ENCODE measurements around the gene ITPR1.

Gene ITPR1

DNA sequence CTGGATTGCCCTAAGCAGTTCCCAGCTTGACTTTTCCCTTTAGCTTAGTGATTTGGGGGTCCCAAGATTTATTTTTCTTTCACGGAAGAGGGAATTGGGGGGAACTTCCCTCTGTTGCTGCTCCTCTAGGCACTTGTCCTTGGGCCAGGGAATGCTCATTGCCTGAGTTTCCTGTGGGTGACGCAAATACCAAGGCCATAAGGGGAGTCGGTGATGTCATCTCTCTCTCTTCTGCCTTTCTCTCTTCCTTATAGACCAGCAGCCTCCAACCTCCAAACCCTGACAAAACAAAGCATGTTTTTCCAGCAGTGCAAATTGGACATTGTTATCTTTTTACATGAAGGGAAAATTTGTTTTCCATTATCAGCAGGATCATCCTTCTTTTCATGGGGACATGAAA is 120.2 kb downstream of the ITPR1 start:
- TF ChIP-seq GABPA (IDR thresholded peaks at IDR 0.05; ENCODE audit: low read depth) = no peak
- TF ChIP-seq, protein P1, sequence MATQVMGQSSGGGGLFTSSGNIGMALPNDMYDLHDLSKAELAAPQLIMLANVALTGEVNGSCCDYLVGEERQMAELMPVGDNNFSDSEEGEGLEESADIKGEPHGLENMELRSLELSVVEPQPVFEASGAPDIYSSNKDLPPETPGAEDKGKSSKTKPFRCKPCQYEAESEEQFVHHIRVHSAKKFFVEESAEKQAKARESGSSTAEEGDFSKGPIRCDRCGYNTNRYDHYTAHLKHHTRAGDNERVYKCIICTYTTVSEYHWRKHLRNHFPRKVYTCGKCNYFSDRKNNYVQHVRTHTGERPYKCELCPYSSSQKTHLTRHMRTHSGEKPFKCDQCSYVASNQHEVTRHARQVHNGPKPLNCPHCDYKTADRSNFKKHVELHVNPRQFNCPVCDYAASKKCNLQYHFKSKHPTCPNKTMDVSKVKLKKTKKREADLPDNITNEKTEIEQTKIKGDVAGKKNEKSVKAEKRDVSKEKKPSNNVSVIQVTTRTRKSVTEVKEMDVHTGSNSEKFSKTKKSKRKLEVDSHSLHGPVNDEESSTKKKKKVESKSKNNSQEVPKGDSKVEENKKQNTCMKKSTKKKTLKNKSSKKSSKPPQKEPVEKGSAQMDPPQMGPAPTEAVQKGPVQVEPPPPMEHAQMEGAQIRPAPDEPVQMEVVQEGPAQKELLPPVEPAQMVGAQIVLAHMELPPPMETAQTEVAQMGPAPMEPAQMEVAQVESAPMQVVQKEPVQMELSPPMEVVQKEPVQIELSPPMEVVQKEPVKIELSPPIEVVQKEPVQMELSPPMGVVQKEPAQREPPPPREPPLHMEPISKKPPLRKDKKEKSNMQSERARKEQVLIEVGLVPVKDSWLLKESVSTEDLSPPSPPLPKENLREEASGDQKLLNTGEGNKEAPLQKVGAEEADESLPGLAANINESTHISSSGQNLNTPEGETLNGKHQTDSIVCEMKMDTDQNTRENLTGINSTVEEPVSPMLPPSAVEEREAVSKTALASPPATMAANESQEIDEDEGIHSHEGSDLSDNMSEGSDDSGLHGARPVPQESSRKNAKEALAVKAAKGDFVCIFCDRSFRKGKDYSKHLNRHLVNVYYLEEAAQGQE (IDR thresholded peaks at IDR 0.05; ENCODE audit: insufficient replicate concordance, low read depth) = no peak
- TF ChIP-seq SPI1 (IDR thresholded peaks at IDR 0.05; ENCODE audit: borderline replicate concordance, low read depth) = no peak
- TF ChIP-seq, protein P2, sequence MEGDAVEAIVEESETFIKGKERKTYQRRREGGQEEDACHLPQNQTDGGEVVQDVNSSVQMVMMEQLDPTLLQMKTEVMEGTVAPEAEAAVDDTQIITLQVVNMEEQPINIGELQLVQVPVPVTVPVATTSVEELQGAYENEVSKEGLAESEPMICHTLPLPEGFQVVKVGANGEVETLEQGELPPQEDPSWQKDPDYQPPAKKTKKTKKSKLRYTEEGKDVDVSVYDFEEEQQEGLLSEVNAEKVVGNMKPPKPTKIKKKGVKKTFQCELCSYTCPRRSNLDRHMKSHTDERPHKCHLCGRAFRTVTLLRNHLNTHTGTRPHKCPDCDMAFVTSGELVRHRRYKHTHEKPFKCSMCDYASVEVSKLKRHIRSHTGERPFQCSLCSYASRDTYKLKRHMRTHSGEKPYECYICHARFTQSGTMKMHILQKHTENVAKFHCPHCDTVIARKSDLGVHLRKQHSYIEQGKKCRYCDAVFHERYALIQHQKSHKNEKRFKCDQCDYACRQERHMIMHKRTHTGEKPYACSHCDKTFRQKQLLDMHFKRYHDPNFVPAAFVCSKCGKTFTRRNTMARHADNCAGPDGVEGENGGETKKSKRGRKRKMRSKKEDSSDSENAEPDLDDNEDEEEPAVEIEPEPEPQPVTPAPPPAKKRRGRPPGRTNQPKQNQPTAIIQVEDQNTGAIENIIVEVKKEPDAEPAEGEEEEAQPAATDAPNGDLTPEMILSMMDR (IDR thresholded peaks at IDR 0.05; ENCODE audit: insufficient read depth, low read length) = no peak
- TF ChIP-seq POLR2AphosphoS5 (IDR thresholded peaks at IDR 0.05; ENCODE audit: low read depth) = no peak
- Histone ChIP-seq H3K4me3 (replicated peaks; ENCODE audit: insufficient read depth, low read length) (no peak overlapping the region), H3K27ac (replicated peaks) (no peak overlapping the region), H3K27me3 (ENCODE audit: insufficient read depth, poor library complexity, severe bottlenecking) (no peaks in the 10 kb centered on the region)
- DNase-seq (ENCODE audit: low read depth in 1 of 2, low spot score in 1 of 2) = no peak

DNA sequence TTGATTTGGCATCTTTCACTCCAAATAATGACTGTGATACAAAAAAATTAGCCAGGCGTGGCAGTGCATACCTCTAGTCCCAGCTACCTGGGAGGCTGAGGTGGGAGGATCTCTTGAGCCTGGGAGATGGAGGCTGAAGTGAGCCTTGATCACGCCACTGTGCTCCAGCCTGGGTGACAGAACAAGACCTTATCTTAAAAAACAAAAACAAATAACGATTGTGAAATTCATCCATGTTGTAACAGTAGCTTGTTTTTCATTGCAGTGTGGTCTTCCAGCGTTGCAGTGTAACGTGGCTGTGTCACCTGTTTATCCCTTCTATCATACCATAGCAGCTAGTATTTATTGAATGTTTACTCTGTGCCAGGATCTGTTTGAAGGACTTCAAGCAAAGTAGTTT is 120.9 kb downstream of the ITPR1 start:
- no peak for DNase-seq (ENCODE audit: low read depth in 1 of 2, low spot score in 1 of 2)
- H3K27ac ChIP-seq (replicated peaks) = no peak overlapping the region
- TF ChIP-seq SPI1 (IDR thresholded peaks at IDR 0.05; ENCODE audit: borderline replicate concordance, low read depth) (no peak), GABPA (IDR thresholded peaks at IDR 0.05; ENCODE audit: low read depth) (no peak), POLR2AphosphoS5 (IDR thresholded peaks at IDR 0.05; ENCODE audit: low read depth) (no peak)
- TF ChIP-seq, protein P1 (IDR thresholded peaks at IDR 0.05; ENCODE audit: insufficient replicate concordance, low read depth) = no peak
- TF ChIP-seq, protein P2 (IDR thresholded peaks at IDR 0.05; ENCODE audit: insufficient read depth, low read length) = no peak

DNA sequence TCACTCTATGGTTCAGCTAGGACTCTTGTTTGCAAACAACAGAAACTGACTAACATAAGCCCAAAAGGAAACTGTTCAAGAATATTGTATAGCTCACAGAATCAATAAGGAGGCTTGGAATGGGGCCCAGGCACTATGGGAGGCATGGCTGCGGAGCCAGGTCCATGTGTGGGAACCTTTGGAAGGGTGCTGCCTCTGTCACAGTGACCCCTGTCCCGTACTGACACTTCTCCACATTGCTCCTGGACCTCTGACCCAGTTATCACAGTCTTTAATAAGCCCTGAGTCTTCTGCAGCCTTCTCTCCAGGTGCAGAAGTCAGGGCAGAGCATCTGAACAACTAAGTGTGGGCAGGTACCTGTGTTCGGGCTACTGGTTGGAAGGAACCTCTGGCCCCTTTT is 121.8 kb downstream of the ITPR1 start:
- Histone ChIP-seq H3K27me3 (ENCODE audit: insufficient read depth, poor library complexity, severe bottlenecking) (no peaks in the 10 kb centered on the region), H3K27ac (replicated peaks) (no peak overlapping the region), H3K4me3 (replicated peaks; ENCODE audit: insufficient read depth, low read length) (no peak overlapping the region)
- no peak for DNase-seq (ENCODE audit: low read depth in 1 of 2, low spot score in 1 of 2)
- TF ChIP-seq SPI1 (IDR thresholded peaks at IDR 0.05; ENCODE audit: borderline replicate concordance, low read depth) = no peak
- TF ChIP-seq, protein P2 (IDR thresholded peaks at IDR 0.05; ENCODE audit: insufficient read depth, low read length) = no peak
- no peak for TF ChIP-seq GABPA (IDR thresholded peaks at IDR 0.05; ENCODE audit: low read depth)
- TF ChIP-seq POLR2AphosphoS5 (IDR thresholded peaks at IDR 0.05; ENCODE audit: low read depth) = no peak
- TF ChIP-seq, protein P1 (IDR thresholded peaks at IDR 0.05; ENCODE audit: insufficient replicate concordance, low read depth) = no peak

More for the DNA sequence above, 120.9 kb downstream of the ITPR1 start:
- Histone ChIP-seq H3K27me3 (ENCODE audit: insufficient read depth, poor library complexity, severe bottlenecking) (no peaks in the 10 kb centered on the region), H3K4me3 (replicated peaks; ENCODE audit: insufficient read depth, low read length) (no peak overlapping the region)

Measured in HL-60 (cell line).